IPS DF 19.7 (cell line): ENCODE data around the gene SYDE1.
"Not testable (repeated sequence)": the region's sequence is repeated elsewhere in the genome, so short reads cannot be mapped to it uniquely, and the experiment has no call there.

Experiments
- DNase-seq: peaks from one replicate; pipeline ENCODE4 v3.0.0-alpha.2; 2013; ENCODE audit warnings: low read depth, low spot score

The SYDE1 gene, protein sequence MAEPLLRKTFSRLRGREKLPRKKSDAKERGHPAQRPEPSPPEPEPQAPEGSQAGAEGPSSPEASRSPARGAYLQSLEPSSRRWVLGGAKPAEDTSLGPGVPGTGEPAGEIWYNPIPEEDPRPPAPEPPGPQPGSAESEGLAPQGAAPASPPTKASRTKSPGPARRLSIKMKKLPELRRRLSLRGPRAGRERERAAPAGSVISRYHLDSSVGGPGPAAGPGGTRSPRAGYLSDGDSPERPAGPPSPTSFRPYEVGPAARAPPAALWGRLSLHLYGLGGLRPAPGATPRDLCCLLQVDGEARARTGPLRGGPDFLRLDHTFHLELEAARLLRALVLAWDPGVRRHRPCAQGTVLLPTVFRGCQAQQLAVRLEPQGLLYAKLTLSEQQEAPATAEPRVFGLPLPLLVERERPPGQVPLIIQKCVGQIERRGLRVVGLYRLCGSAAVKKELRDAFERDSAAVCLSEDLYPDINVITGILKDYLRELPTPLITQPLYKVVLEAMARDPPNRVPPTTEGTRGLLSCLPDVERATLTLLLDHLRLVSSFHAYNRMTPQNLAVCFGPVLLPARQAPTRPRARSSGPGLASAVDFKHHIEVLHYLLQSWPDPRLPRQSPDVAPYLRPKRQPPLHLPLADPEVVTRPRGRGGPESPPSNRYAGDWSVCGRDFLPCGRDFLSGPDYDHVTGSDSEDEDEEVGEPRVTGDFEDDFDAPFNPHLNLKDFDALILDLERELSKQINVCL

DNA sequence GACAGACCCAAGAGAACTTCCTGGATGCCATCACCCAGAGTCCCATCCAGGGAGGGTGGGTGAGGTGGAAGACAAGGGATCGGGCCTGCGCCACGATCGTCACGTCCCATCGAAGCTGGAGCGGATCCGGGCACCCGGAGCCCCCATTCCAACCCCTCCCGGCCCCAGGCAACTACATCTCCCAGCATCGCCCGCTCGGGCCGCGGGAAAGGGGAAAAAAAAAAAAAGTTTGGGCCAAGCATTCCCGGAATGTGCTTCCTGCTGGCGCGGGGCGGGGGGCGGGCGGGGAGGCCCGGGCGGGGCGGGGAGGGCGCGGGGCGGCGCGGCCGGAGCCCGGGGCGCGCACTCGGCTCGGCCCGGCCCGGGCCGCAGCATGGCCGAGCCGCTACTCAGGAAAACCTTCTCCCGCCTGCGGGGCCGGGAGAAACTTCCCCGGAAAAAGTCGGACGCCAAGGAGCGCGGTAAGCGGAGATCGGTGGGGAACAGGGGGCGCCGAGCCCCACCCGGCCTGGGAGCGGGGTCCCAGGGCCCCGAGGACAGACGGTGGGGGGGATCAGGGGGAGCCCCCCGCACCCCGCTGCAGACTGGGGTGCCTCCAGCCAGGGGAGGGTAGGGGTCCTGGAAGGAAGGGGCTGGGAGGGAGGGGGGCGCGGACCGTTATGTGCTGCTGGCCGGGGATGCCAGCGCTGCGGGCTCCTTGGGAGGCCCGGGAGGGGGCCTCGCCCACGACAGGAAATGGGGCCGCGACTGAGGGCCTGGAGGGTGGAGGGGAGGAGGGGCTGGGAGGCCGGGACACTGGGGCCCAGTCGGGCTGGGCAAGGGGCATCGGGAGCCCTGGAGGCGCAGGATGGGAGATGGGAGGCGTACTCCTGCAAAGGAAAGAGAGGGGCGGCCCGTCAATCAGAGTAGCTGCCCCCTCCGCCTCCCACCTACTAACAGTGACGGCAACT is at the start of gene SYDE1:
Gene SYDE1 (plus strand): TSS at position 341 of the 950 bp plus-strand sequence. CDS start 33 bp downstream, at position 374.
- DNase-seq = no peak

DNA sequence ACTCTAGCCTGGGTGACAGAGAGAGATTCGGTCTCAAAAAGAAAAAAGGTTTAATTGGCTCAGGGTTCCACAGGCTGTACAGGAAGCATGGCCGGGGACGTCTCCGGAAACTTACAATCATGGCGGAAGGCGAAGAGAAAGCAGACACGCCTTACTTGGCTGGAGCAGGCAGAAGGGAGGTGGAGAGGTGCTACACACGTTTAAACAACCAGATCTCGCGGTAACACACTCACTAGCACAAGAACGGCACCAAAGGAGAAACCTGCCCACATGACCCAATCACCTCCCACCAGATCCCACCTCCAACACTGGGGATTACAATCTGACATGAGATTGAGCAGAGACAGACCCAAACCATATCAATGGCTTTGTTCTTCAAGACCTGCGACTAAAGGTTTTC is 45.2 kb upstream of the SYDE1 start:
- DNase-seq = no peak

DNA sequence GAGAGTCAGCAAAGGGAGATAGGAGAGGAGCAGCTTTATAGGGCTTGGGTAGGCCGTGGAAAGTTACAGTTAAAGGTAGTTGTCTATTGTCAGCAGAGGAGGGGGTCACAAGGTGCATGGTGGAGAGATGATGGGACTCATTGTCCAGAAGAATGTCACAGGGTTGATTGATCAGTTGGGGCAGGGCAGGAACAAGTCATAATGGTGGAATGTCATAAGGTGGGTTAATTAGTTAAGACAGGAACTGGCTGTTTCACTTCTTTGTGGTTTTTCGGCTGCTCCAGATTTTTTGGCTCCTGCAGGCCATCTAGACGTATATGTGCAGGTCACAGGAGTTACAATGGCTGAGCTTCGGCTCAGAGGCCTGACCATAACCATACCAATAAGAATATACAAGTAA is 36.8 kb upstream of the SYDE1 start:
- not testable (repeated sequence) for DNase-seq

DNA sequence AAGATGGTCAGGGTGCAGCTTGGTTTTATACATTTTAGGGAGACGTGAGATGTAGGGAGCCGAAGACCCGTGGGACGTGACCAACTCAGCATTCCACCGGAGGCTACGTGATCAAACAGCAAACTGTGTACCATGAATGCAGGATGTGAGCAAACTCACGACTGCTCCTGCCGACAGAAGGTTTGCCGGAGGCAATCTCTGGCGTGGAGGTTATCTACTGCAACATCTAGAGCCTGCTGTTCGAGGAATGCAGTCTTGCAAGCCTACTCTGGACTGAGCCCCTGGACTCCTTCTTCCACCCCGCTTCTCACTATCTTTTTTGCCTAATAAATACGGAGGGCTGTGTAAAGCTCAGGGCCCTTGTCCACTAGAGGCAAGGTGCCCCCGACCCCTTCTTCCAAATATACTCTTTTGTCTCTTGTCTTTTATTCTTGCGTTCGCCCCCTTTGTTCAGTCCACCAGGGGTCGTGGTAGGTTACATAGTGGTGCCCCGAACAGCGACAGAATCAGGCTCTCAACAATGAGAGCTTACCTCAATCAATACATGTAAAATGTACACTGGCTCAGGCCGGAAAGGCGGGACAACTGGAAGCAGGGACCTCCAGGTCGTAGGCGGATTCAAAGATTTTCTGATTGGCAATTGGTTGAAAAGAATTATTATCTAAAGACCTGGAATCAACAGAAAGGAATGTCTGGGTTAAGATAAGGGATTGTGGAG is 34.1 kb upstream of the SYDE1 start:
- no peak for DNase-seq

DNA sequence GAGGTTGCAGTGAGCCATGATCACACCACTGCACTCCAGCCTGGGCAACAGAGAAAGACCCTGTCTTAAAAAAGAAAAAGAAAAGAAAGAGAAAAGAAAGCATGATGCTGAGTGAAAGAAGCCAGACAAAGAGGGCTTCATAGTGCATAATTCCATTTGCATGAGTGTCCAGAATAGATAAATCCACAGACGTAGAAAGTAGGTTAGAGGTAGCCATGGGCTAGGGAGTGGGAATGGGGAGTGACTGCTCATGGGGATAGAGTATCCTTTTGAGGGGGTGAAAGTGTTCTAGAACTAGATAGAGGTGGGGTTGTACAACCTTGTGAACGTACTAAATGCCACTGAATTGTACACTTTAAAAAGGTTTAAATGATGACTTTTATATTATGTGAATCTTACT is 32.8 kb upstream of the SYDE1 start:
- no peak for DNase-seq

DNA sequence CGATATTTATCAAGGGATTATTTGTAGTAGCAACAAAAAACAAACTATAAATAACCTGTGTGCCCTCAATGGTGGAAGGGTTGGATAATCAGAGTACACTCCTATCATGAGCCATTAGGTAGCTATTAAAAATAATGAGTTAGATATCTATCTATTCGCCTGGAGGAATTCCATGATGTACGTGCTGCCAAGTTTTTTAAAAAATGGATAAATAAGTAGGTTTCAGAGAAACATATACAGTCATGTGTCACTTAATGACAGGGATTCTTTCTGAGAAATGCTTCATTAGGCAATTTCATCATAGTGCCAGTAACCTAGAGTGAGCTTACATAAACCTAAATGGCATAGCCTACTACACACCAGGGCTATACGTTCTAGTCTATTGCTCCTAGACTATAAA is 31.4 kb upstream of the SYDE1 start:
- no peak for DNase-seq

DNA sequence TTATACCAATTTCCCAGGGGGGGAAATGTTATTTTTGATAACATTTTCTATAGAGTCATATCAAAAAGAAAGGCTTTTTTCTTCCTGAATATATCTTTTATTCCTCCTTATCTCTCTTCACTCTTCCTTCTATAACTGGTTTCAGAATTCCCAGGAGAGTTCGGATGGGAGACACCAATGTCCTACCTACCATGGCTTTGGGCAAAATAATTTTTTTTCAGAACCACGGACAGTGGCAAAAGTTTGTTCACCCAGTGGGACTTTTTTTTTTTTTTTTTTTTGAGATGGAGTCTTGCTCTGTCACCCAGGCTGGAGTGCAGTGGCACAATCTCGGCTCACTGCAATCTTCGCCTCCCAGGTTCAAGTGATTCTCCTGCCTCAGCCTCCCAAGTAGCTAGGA is 27.2 kb upstream of the SYDE1 start:
- DNase-seq = not testable (repeated sequence)

DNA sequence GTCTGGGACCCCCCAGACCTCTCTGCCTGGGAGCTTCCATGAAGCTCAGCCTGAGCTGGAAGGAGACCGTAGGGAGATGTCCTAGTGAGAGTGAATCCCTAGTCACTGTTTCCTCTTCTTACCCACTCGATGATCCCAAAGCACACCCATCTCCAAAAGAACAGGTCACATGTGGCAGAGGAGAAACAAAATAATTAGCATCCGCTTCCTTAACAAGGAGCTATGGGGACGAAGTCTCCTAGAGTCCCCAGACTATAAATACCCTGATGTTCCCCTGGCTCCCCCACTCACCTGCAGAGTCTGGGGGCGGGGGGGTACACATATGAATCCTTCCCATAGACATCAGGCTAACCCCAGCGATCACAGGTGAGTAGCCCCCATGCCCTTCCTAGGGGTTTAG is 25.3 kb upstream of the SYDE1 start, which contains the start of gene OR1I1:
Gene OR1I1 (plus strand): TSS at position 301 of the 400 bp plus-strand sequence. CDS start 4,855 bp downstream, outside the sequence.
- DNase-seq = no peak

DNA sequence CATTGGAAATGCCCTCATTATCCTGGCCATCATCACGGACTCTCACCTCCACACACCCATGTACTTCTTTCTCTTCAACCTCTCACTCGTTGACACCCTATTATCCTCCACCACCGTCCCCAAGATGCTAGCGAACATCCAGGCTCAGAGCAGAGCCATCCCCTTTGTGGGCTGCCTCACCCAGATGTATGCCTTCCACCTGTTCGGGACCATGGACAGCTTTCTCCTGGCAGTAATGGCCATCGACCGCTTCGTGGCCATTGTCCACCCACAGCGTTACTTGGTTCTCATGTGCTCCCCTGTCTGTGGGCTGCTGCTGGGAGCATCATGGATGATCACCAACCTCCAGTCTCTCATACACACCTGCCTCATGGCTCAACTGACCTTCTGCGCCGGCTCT is 20.0 kb upstream of the SYDE1 start:
- DNase-seq = no peak

DNA sequence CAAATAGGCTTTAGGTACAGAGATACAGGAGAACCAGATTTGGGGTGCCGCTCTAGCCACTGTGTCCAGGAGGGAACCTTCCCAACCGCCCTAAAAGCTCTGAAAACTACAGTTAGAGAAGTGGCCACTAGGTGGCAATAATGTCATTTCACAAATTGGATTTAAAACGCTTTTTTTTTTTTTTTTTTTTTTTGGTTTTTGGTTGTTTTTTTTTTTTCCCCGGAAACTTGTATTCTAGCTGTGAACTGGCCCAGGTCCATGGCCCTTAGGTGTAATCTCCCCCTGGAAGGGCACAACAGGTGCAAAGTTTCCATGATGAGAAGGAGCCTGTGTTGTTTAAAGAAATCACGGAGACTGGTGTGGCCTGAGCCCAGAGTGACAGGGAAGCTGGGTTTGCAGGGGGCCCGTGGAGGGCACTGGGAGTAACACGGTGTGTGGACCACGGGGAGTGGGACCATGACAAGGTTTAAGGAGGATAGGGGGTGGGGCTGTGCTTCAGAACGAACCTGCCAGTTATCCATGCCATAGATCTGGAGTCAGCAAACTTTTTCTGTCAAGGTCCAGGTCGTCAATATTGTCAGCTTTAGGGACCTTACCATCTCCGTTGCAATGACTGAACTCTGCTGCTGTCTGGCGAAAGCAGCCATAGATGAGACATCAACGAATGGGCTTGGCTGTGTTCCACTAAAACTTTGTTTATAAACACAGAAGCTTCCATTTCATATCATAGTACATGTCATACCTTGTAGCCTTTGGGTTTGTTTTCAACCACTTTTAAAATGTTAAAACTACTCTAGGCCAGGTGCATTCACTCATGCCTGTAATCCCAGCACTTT is 15.1 kb upstream of the SYDE1 start:
- DNase-seq = no peak

DNA sequence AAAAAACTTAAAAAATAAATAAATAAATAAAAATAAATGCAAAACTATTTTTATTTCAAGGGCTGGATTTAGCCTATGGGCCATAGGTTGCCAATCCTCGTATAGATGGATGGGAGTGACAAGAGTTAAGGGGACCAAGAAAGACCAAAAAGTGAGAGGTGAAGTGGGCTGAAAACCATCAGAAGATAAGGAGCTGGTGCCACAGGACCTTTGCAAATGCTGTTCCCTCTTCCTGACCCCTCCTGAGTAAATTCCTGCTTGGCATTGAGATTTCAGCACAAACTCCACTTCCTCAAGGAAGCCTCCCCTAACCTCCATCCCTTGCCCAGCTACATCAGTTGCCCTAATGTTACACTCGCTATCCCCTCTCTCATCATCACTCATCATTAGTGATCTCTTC is 14.2 kb upstream of the SYDE1 start:
- no peak for DNase-seq

DNA sequence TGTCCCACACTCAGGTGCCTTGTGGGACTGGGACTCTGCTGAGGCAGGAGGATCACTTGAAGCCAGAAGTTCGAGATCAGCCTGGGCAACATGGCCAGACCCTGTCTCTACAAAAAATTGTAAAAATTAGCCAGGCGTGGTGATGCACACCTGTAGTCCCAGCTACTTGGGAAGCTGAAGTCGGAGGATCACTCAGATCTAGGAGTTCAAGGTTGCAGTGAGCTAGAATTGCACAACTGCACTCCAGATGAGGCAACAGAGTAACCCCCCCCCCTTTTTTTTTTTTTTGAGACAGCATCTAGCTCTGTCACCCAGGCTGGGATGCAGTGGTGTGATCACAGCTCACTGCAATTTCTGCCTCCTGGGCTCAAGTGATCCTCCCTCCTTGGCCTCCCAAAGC is 11.0 kb upstream of the SYDE1 start:
- DNase-seq = no peak

DNA sequence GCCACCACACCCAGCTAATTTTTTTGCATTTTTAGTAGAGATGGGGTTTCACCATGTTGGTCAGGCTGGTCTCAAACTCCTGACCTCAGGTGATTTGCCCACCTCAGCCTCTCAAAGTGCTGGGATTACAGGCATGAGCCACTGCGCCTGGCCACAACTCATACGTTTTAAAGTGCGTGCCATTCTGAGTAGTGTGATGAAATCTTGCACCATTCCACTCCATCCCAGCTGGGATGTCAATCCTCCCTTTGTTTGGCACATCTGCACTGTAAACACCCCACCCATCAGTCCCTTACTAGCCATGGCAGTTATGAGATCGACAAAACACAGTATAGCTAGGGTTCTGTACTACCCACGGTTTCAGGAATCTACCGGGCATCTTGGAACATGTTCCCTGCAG is 9.2 kb upstream of the SYDE1 start:
- DNase-seq = not testable (repeated sequence)

DNA sequence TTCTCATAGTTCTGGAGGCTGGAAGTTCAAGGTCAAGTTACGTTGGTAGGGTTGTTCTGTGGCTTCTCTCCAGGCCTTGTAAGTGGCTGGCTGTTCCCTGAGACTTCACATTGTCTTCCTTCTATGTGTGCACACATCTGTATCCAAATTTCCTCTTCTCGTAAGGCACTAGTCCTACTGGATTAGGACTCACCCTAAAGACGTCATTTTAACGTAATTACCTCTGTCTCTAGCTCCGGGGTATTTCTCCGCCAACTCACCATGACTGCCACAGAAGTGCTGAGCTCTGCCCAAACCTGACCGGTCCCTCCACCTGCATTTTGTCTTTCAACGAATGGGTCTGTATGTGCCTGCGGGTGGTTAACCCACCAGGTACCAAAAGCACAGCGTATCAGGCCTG is 8.7 kb upstream of the SYDE1 start:
- DNase-seq = no peak

DNA sequence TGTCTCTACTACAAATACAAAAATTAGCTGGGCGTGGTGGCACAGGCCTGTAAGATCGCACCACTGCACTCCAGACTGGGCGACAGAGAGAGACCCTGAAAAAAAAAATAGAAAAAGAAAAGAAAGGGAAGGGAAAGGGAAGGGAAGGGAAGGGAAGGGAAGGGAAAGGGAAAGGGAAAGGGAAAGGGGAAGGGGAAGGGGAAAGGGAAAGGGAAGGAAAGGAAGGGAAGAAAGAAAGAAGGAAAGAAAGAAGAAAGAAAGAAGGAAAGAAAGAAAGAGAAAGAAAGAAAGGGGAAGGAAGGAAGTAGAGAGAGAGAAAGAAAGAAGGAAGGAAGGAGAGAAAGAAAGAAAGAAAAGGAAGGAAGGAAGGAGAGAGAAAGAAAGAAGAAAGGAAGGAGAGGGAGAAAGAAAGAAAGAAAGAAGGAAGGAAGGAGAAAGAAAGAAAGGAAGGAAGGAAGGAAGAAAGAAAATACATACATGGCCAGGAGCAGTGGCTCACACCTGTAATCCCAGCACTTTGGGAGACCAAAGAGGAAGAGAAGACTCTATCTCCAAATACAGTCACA is 8.1 kb upstream of the SYDE1 start:
- no peak for DNase-seq

DNA sequence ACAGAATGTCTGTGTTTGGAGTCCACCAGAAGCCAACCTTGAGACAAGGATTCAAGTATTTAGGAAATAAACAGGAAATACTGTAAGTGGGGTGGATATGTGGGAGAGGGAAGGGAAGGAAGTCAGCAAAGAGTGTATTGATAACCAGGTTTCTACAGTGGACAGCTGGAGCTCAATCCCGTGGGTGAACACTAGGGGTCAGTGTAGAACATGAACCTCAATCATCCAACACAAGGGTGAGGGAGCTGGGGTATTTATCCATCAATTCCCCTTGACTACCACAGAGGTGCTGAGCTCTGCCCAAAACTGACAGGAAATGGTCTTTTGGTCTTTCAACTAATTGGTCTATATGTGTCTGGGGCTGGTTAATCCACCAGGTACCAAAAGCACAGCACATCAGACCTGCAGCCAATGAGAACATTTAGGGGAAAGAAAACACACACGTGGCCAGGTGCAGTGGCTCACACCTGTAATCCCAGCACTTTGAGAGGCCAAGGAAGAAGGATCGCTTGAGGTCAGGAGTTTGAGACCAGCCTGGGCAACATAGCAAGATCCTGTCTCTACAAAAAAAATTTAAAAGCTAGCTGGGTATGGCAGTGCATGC is 5.6 kb upstream of the SYDE1 start:
- no peak for DNase-seq

DNA sequence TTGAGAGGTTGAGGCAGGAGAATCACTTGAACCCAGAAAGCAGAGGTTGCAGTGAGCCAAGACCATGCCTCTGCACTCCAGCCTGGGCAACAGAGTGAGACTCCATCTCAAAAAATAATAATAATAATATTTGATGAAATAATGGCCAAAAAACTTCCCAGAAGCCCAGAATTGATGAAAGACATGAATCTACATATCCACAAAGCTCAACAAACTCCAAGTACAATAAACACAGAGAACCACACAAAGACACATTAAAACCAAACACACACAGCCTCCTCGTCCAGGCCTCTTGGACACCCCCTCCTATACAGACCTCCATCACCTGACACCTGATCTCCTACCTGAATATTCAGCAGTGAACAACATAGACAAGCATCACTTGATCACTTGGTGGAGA is 3.2 kb upstream of the SYDE1 start:
- no peak for DNase-seq

DNA sequence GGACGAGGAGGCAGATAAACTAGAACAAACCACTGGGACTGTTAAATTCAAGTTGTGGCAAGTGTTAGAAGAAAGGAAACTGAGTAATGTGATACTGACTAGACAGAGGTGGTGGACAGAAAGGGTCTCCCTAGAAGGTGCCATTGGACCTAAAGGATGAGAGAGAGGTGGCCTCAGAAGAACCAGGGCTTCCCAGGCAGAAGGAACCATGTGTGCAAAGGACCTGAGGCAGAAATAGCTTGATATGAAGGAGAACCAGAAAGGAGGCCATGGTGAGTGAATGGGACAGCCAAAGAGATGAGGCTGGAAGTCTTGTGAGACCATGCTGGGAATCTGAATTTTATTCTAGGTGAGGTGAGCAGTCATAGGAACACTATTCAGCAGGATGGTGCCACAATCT is 2.8 kb upstream of the SYDE1 start:
- DNase-seq = no peak

DNA sequence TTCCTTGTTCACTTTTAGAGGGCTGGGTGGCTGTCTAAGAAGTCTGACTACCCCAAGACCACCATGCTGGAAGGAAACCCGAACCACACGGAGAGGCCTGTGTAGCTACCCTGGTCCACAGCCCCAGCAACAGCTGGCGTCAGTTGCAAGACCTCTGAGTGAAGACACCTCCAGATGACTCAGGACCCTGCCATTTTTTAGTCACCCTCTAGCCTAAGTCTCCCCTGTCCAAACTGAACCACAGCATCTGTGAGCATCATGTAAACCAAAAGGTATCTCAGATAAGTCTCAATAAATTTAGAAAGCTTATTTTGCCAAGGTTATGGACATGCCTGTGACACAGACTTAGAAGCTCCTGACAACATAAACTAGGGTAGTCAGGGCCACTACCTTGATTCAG is 2.2 kb upstream of the SYDE1 start:
- no peak for DNase-seq
